ENCODE measurements around the gene DEAF1.

GRCh38 chr11:595400-595799 lies 99.6 kb downstream of the DEAF1 start:
- no peak for TF ChIP-seq CTCF (conservative IDR thresholded peaks at IDR 0.05; ENCODE audit: low read depth in 2 of 2)
- TF ChIP-seq EZH2 (IDR thresholded peaks at IDR 0.05; ENCODE audit: low read depth, unreplicated experiment): no peak
- TF ChIP-seq JUNB (IDR thresholded peaks at IDR 0.05; ENCODE audit: unreplicated experiment): no peak
- TF ChIP-seq POLR2AphosphoS5 (IDR thresholded peaks at IDR 0.05; ENCODE audit: low read depth): no peak
- no peak for TF ChIP-seq ZNF331 (CRISPR knock-in tag; IDR thresholded peaks at IDR 0.05; ENCODE audit: low read depth)
- TF ChIP-seq EZH2phosphoT487 (IDR thresholded peaks at IDR 0.05; ENCODE audit: unreplicated experiment): no peak
- TF ChIP-seq REST (IDR thresholded peaks at IDR 0.05; ENCODE audit: unreplicated experiment): no peak
- TF ChIP-seq CREB1 (CRISPR knock-in tag; IDR thresholded peaks at IDR 0.05; ENCODE audit: low read depth): no peak
- TF ChIP-seq ETS1 (IDR thresholded peaks at IDR 0.05): no peak

Measured in GM23338 (cell line).